ENCODE results near the gene OR4D11. TPM values are rescaled to one million over a fixed set of nuclear protein-coding genes. Genes with fewer than 3 reads are reported as not detected.

The OR4D11 gene
- total RNA-seq, 1 experiment from 2014 or later: not detected

DNA sequence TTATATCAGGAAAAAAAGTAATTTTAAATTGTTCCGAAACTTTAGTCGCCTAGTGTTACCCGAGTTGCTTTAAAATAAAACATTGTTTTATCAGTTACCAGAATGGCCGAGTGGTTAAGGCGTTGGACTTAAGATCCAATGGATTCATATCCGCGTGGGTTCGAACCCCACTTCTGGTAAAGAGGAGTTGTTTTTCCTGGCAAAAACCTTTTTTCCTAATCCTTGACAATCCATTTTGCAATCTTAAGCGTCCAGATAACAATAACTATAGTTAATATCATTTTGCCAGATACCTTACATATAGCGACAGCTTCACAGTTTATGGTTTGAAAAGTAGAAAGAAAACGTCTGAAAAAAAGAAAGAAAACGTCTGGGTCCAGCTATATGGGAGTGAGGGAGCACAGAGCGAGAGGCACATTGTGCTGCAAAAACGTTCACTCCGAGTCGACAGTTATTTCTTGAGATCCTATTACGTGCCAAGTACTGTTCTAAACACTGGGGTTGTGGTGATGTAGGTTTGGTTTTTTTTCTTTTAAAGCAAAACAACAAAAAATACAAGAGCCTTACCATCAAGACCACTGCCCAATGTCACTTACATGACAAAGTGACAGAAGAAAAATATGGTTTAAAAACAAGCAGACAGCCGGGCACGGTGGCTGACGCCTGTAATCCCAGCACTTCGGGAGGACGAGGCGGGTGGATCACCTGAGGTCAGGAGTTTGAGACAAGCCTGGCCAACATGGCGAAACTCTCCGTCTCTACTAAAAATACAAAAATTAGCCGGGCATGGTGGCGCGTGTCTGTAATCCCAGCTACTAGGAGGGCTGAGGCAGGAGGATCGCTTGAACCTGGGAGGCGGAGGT, 48.5 kb downstream of the OR4D11 start:
- Histone ChIP-seq H3K27me3 (ENCODE audit: control insufficient read depth, insufficient read depth, low read length) (no peaks in the 10 kb centered on the region), H3K4me3 (ENCODE audit: low read depth in 2 of 2, low read length in 2 of 2) (peak overlapping the region; percentile 89 to 95), H3K4me1 (ENCODE audit: control insufficient read depth, insufficient read depth, low read length) (peaks cover 12% of the 10 kb centered on the region), H3K9me3 (ENCODE audit: control insufficient read depth, insufficient read depth, low read depth, low read length) (no peaks in the 10 kb centered on the region), H3K36me3 (ENCODE audit: control insufficient read depth, insufficient read depth, low read length) (no peaks in the 10 kb centered on the region), H3K27ac (ENCODE audit: low read length) (peak overlapping the region; percentile 94)
- in situ Hi-C loops (cut with HindIII; ENCODE audit: low pct_unique_long_range_greater_than_20kb, low sequenced_read_pairs) (no loop called here), intact Hi-C loops (cut with micrococcal nuclease; ENCODE audit: unreplicated experiment) (loop anchor here (5.0 to 10.0 kb wide), 2 partner anchors 115 to 223 kb away; partner anchors contain the start of gene PATL1)
- TF ChIP-seq SIN3A (IDR thresholded peaks at IDR 0.05; ENCODE audit: borderline replicate concordance, insufficient read depth, low read depth, low read length) (no peak; the same call in 1 of the 2 replicates), TCF7L2 (IDR thresholded peaks at IDR 0.05; ENCODE audit: low read depth, low read length) (no peak)
- TF ChIP-seq, protein P1, sequence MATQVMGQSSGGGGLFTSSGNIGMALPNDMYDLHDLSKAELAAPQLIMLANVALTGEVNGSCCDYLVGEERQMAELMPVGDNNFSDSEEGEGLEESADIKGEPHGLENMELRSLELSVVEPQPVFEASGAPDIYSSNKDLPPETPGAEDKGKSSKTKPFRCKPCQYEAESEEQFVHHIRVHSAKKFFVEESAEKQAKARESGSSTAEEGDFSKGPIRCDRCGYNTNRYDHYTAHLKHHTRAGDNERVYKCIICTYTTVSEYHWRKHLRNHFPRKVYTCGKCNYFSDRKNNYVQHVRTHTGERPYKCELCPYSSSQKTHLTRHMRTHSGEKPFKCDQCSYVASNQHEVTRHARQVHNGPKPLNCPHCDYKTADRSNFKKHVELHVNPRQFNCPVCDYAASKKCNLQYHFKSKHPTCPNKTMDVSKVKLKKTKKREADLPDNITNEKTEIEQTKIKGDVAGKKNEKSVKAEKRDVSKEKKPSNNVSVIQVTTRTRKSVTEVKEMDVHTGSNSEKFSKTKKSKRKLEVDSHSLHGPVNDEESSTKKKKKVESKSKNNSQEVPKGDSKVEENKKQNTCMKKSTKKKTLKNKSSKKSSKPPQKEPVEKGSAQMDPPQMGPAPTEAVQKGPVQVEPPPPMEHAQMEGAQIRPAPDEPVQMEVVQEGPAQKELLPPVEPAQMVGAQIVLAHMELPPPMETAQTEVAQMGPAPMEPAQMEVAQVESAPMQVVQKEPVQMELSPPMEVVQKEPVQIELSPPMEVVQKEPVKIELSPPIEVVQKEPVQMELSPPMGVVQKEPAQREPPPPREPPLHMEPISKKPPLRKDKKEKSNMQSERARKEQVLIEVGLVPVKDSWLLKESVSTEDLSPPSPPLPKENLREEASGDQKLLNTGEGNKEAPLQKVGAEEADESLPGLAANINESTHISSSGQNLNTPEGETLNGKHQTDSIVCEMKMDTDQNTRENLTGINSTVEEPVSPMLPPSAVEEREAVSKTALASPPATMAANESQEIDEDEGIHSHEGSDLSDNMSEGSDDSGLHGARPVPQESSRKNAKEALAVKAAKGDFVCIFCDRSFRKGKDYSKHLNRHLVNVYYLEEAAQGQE (IDR thresholded peaks at IDR 0.05; ENCODE audit: insufficient read depth in 1 of 2, low read depth in 2 of 2, low read length in 1 of 2): peak in 1 of 2 experiments; percentile 29; a peak in 2 of 4 replicates
- POLR2A ChIA-PET: no interaction called here
- peak; percentile 48 for ATAC-seq
- no peak for DNase-seq (ENCODE audit: low read depth, low spot score)
- no TSS peak for BruUV-seq (replicated peaks)
- CTCF ChIA-PET: no interaction called here

DNA sequence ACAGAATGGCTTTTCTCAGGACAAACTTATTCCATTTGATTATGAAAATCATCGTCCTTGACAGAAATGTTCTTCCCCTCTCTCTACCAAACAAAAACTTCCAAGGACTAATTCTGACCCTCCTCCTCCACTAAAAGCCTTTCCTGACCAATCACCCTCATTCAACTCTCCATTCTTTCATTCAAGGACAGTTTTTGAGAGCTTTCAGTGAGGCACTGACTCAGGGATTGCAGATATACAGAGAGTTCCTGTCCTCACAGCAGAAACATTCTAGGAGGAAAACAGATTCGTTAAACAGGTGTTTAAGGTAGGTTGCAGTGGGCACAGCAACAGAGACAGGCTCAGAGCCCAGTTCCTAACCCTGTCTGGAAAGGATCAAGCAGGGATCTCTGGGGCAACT, 49.5 kb downstream of the OR4D11 start:
- CTCF ChIA-PET: no interaction called here
- POLR2A ChIA-PET: no interaction called here
- ATAC-seq (no peak), DNase-seq (ENCODE audit: low read depth, low spot score) (no peak)
- Histone ChIP-seq H3K27me3 (ENCODE audit: control insufficient read depth, insufficient read depth, low read length) (no peaks in the 10 kb centered on the region), H3K4me3 (ENCODE audit: low read depth in 2 of 2, low read length in 2 of 2) (peak overlapping the region; percentile 89 to 95; a peak in 3 of 4 replicates), H3K36me3 (ENCODE audit: control insufficient read depth, insufficient read depth, low read length) (no peaks in the 10 kb centered on the region), H3K27ac (ENCODE audit: low read length) (peak overlapping the region; percentile 54), H3K4me1 (ENCODE audit: control insufficient read depth, insufficient read depth, low read length) (peaks cover 12% of the 10 kb centered on the region), H3K9me3 (ENCODE audit: control insufficient read depth, insufficient read depth, low read depth, low read length) (no peaks in the 10 kb centered on the region)
- intact Hi-C loops (cut with micrococcal nuclease; ENCODE audit: unreplicated experiment): loop anchor here (5.0 to 10.0 kb wide), 2 partner anchors 114 to 222 kb away; partner anchors contain the start of gene PATL1
- in situ Hi-C loops (cut with HindIII; ENCODE audit: low pct_unique_long_range_greater_than_20kb, low sequenced_read_pairs): no loop called here
- no peak for TF ChIP-seq POLR2AphosphoS5 (IDR thresholded peaks at IDR 0.05; ENCODE audit: low read depth, low read length)
- TF ChIP-seq TCF7L2 (IDR thresholded peaks at IDR 0.05; ENCODE audit: low read depth, low read length): no peak
- TF ChIP-seq, protein P2, sequence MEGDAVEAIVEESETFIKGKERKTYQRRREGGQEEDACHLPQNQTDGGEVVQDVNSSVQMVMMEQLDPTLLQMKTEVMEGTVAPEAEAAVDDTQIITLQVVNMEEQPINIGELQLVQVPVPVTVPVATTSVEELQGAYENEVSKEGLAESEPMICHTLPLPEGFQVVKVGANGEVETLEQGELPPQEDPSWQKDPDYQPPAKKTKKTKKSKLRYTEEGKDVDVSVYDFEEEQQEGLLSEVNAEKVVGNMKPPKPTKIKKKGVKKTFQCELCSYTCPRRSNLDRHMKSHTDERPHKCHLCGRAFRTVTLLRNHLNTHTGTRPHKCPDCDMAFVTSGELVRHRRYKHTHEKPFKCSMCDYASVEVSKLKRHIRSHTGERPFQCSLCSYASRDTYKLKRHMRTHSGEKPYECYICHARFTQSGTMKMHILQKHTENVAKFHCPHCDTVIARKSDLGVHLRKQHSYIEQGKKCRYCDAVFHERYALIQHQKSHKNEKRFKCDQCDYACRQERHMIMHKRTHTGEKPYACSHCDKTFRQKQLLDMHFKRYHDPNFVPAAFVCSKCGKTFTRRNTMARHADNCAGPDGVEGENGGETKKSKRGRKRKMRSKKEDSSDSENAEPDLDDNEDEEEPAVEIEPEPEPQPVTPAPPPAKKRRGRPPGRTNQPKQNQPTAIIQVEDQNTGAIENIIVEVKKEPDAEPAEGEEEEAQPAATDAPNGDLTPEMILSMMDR (IDR thresholded peaks at IDR 0.05): no peak
- TF ChIP-seq, protein P1 (IDR thresholded peaks at IDR 0.05; ENCODE audit: insufficient read depth in 1 of 2, low read depth in 2 of 2, low read length in 1 of 2): no peak
- TF ChIP-seq SIN3A (IDR thresholded peaks at IDR 0.05; ENCODE audit: borderline replicate concordance, insufficient read depth, low read depth, low read length): no peak
- no TSS peak for BruUV-seq (replicated peaks)
